Testis (tissue), 3 donors: ENCODE measurements around the gene ITIH5. TPM values are rescaled to one million over a fixed set of nuclear protein-coding genes. Genes with fewer than 3 reads are reported as not detected.

Experiments used
- DNase-seq: peaks from one replicate; pipeline ENCODE4 v3.0.0-alpha.2; 2019
- H3K27ac ChIP-seq, 2 donors: fragments of 200-600 bp; sonication (generic); one replicate each; pipeline ENCODE4 v1.5.1; 2019
- H3K27me3 ChIP-seq: fragments of 200-600 bp; sonication (generic); one replicate; pipeline ENCODE4 v1.5.1; 2019
- H3K36me3 ChIP-seq: fragments of 200-600 bp; sonication (generic); one replicate; pipeline ENCODE4 v1.5.1; 2017; ENCODE audit warnings: low read depth; ENCODE audit errors: missing control alignments
- H3K4me1 ChIP-seq: fragments of 200-600 bp; sonication (generic); one replicate; pipeline ENCODE4 v1.5.1; 2019
- H3K4me3 ChIP-seq, 2 donors: fragments of 200-600 bp; sonication (generic); one replicate each; pipeline ENCODE4 v1.5.1; 2017 to 2019
- H3K9me3 ChIP-seq: fragments of 200-600 bp; sonication (generic); one replicate; pipeline ENCODE4 v1.5.1; 2017
- POLR2A ChIP-seq: fragments of 450-650 bp; IDR thresholded peaks from one replicate; pipeline ENCODE4 v1.6.1; 2017; ENCODE audit warnings: antibody characterized with exemption, mild to moderate bottlenecking, moderate library complexity
- whole genome bisulfite sequencing, 2 donors: methylation state at CpG; one replicate each; pipeline ENCODE4 v1.1.5; 2018; 5-methylcytosine and 5-hydroxymethylcytosine counted together
- intact Hi-C: fragments of 100-400 bp; cut with DNase I; formaldehyde crosslinking; loops from one replicate; pipeline ENCODE4 v1.15.1; 2023; ENCODE audit warnings: low total_unique reads
- polyA plus RNA-seq: library from polyadenylated mRNA; stranded (reverse); fragments of 350-450 nt; fragmentation: Illumina TruSeq; extraction: RNeasy Lipid Tissue Mini Kit (QIAGEN cat#74804); gene quantifications from one replicate; pipeline ENCODE4 v1.2.3, GENCODE V29; 2014; ENCODE audit warnings: low read depth, low replicate concordance; ENCODE audit not compliant: insufficient read depth
- total RNA-seq, 2 donors: library from RNA; depleted of rRNA; stranded (reverse); fragments of >200 nt; gene quantifications; one replicate each; pipeline ENCODE4 v1.2.3, GENCODE V29; 2016
- TF ChIP-seq, protein P1 (sequence below), 3 experiments: fragments of 450-650 bp in 2 of 3; fragments of 200-600 bp in 1 of 3; sonication (generic) in 1 of 3; IDR thresholded peaks; one replicate each; pipeline ENCODE4 v1.5.1; 2016 to 2019; ENCODE audit warnings: antibody characterized with exemption in 3 of 3, mild to moderate bottlenecking in 2 of 3, moderate library complexity in 1 of 3

Gene ITIH5
- total and polyA plus RNA-seq, 3 donors from 2014 or later = 28.0 to 38.1 (median 28.0) TPM

DNA sequence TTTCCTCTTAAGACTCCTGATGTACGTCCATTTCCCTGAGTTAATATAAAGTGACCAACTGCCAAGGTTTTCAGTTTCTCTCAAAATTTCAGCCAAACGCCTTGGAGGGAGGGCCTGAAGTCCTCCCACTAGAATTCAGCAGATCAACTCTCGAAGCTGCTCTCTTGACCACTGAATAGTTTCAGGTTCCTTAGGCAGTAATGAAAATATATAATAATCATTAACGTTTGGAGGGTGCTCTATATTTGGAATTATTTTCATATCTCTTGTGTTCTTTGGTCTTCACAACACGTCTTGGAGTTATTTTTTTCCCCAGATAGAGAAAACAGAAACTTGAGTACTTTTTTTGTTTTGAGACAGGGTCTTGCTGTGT, 132.3 kb downstream of the ITIH5 start:
- H3K27ac ChIP-seq = no peak overlapping the region
- no peak overlapping the region for H3K4me3 ChIP-seq
- H3K27me3 ChIP-seq = no peaks in the 10 kb centered on the region
- DNase-seq = no peak
- H3K9me3 ChIP-seq = no peaks in the 10 kb centered on the region
- intact Hi-C loops = no loop called here
- 71 to 78% methylated on average over 5 of the region's 5 CpGs for WGBS, 2 donors
- no peaks in the 10 kb centered on the region for H3K4me1 ChIP-seq
- TF ChIP-seq, protein P1, sequence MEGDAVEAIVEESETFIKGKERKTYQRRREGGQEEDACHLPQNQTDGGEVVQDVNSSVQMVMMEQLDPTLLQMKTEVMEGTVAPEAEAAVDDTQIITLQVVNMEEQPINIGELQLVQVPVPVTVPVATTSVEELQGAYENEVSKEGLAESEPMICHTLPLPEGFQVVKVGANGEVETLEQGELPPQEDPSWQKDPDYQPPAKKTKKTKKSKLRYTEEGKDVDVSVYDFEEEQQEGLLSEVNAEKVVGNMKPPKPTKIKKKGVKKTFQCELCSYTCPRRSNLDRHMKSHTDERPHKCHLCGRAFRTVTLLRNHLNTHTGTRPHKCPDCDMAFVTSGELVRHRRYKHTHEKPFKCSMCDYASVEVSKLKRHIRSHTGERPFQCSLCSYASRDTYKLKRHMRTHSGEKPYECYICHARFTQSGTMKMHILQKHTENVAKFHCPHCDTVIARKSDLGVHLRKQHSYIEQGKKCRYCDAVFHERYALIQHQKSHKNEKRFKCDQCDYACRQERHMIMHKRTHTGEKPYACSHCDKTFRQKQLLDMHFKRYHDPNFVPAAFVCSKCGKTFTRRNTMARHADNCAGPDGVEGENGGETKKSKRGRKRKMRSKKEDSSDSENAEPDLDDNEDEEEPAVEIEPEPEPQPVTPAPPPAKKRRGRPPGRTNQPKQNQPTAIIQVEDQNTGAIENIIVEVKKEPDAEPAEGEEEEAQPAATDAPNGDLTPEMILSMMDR (IDR thresholded peaks at IDR 0.05) = no peak
- TF ChIP-seq POLR2A = no peak
- no peaks in the 10 kb centered on the region for H3K36me3 ChIP-seq

DNA sequence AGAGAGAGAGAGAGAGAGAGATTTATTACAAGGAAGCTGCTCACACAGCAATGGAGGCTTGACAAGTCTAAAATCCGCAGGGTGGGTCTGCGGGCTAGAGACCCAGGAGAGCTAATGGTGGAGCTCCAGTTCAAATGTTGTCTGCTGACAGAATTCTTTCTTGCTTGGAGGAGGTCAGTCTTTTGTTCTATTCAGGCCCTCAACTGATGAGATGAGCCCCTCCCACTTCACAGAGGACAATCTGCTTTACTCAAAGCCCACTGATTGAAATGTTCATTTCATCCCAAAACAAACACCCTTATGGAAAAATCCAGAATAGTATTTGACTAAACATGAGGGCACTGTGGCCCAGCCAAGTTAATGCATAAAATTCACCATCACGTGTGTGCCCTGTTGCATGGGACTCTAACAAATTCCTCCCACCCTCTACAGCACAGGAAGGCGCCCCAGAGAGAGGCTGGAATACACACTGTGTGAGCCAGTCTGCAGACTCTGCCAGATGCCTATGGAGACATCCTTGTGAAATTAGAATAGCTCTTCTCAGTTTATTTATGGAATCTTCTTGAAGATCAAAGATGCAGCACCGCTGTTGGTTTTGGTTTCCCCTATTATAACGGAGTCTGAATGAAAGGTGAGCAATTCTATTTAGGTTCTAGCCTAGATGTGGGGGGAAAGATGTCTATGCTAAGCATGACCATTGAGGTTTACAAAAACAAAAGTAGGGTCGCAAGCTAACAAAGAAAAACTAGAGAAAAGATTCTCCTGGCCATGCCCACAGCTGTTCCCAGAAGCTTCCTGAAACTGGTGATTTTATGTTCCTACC, 132.9 kb downstream of the ITIH5 start:
- DNase-seq = no peak
- H3K9me3 ChIP-seq = no peaks in the 10 kb centered on the region
- H3K4me3 ChIP-seq = no peak overlapping the region
- intact Hi-C loops = no loop called here
- H3K27ac ChIP-seq = no peak overlapping the region
- no peak for TF ChIP-seq POLR2A
- TF ChIP-seq, protein P1 (IDR thresholded peaks at IDR 0.05) = no peak
- 86 to 91% methylated on average over 7 of the region's 7 CpGs for WGBS, 2 donors
- H3K36me3 ChIP-seq = no peaks in the 10 kb centered on the region
- no peaks in the 10 kb centered on the region for H3K27me3 ChIP-seq
- no peaks in the 10 kb centered on the region for H3K4me1 ChIP-seq

- TF ChIP-seq, protein P1 (IDR thresholded peaks at IDR 0.05) = no peak
- TF ChIP-seq POLR2A = no peak
- WGBS, 2 donors = 58 to 65% methylated on average over 17 to 23 of the region's 23 CpGs
- no peak overlapping the region for H3K4me3 ChIP-seq
- H3K4me1 ChIP-seq = no peaks in the 10 kb centered on the region
- H3K27me3 ChIP-seq = no peaks in the 10 kb centered on the region
- no peak overlapping the region for H3K27ac ChIP-seq
- H3K36me3 ChIP-seq = no peaks in the 10 kb centered on the region
- H3K9me3 ChIP-seq = no peaks in the 10 kb centered on the region
- no peak for DNase-seq
- intact Hi-C loops = no loop called here
Measured at GRCh38 chr10:7532723-7533498, 133.9 kb downstream of the ITIH5 start.

DNA sequence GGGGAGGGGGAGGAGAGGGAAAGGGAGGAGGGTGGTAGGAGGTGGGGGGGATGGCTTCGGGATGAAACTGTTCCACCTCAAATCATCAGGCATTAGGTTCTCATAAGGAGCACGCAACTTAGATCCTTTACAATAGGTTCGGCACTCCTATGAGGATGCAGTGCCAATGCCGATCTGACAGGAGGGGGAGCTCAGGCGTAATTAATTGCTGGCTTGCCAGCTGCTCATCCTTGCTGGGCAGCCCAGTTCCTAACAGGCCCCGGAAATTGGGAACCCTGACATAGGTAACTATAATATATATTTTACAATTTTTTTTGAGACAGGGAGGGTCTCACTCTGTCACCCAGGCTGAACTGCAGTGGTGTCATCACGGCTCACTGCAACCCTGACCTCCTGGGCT, 137.1 kb downstream of the ITIH5 start:
- no peak for TF ChIP-seq POLR2A
- TF ChIP-seq, protein P1 (IDR thresholded peaks at IDR 0.05) = peak in 2 of 3 experiments; percentile 19 to 36
- 56 to 57% methylated on average over 7 of the region's 7 CpGs for WGBS, 2 donors
- H3K27me3 ChIP-seq = no peaks in the 10 kb centered on the region
- no peak overlapping the region for H3K4me3 ChIP-seq
- no peaks in the 10 kb centered on the region for H3K9me3 ChIP-seq
- H3K27ac ChIP-seq = no peak overlapping the region
- no peaks in the 10 kb centered on the region for H3K4me1 ChIP-seq
- H3K36me3 ChIP-seq = no peaks in the 10 kb centered on the region
- intact Hi-C loops = loop anchor here (5.0 kb wide), 1 partner anchor 158 kb away; no protein-coding TSS in a partner anchor
- DNase-seq = peak; percentile 76
